A673 (cell line): ENCODE data around the gene MKI67. TPM values are rescaled to one million over a fixed set of nuclear protein-coding genes. Genes with fewer than 3 reads are reported as not detected.

Experiments
- BruUV-seq: library from RNA; stranded (reverse); fragments of 400-500 nt; replicated peaks from 2 replicates; lab custom pipeline; 2021; lab: Mats Ljungman, UMichigan
- CTCF ChIA-PET: fragments of 300-600 bp; sonication (Branson Sonifier 250); formaldehyde crosslinking; loops from one replicate; lab custom pipeline; 2022; ENCODE audit warnings: antibody characterized with exemption; lab: Charles Lee
- POLR2A ChIA-PET: fragments of 300-600 bp; sonication (Branson Sonifier 250); formaldehyde crosslinking; loops from one replicate; lab custom pipeline; 2022; ENCODE audit warnings: antibody characterized with exemption; ENCODE audit not compliant: low non-redundant PET; lab: Charles Lee
- DNase-seq: peaks from one replicate; pipeline ENCODE4 v3.0.0-alpha.2; 2015; ENCODE audit warnings: low spot score
- H3K27ac ChIP-seq: fragments of 200-600 bp; sonication (generic); 2 replicates; pipeline ENCODE4 v1.5.1; 2016; ENCODE audit warnings: mixed run types, low read depth, mild to moderate bottlenecking, mixed read lengths, antibody characterized with exemption, low read length; ENCODE audit not compliant: poor library complexity, severe bottlenecking
- H3K27me3 ChIP-seq: fragments of 200-600 bp; sonication (generic); replicated peaks from 2 replicates; pipeline ENCODE4 v1.6.1; 2017; ENCODE audit warnings: mixed run types, low read depth, mild to moderate bottlenecking, mixed read lengths, antibody characterized with exemption, low read length; ENCODE audit not compliant: insufficient read depth, poor library complexity
- H3K36me3 ChIP-seq: fragments of 200-600 bp; sonication (generic); 2 replicates; pipeline ENCODE4 v1.6.1; 2016; ENCODE audit warnings: mixed run types, mild to moderate bottlenecking, mixed read lengths, antibody characterized with exemption, low read length; ENCODE audit not compliant: insufficient read depth, poor library complexity, severe bottlenecking
- H3K4me1 ChIP-seq: fragments of 200-600 bp; sonication (generic); 2 replicates; pipeline ENCODE4 v1.6.1; 2017; ENCODE audit warnings: mixed run types, mild to moderate bottlenecking, mixed read lengths, antibody characterized with exemption, low read length; ENCODE audit not compliant: insufficient read depth, poor library complexity, severe bottlenecking
- H3K4me3 ChIP-seq: fragments of 200-600 bp; sonication (generic); 2 replicates; pipeline ENCODE4 v1.5.1; 2016; ENCODE audit warnings: low read depth, mixed run types, mild to moderate bottlenecking, mixed read lengths, low read length; ENCODE audit not compliant: poor library complexity, severe bottlenecking
- H3K9me3 ChIP-seq: fragments of 200-600 bp; sonication (generic); 2 replicates; pipeline ENCODE4 v1.6.1; 2016; ENCODE audit warnings: mixed run types, low read depth, mild to moderate bottlenecking, mixed read lengths, antibody characterized with exemption, low read length; ENCODE audit not compliant: poor library complexity, severe bottlenecking
- CTCF ChIP-seq: fragments of 300-800, 200-600 bp; sonication (generic); conservative IDR thresholded peaks from 2 replicates; pipeline ENCODE4 v1.5.1; 2017; ENCODE audit warnings: low read depth, mild to moderate bottlenecking, antibody characterized with exemption, low read length, moderate library complexity, mixed read lengths
- EZH2 ChIP-seq: fragments of 200-600 bp; sonication (generic); IDR thresholded peaks from 2 replicates; pipeline ENCODE4 v1.6.1; 2017; ENCODE audit warnings: borderline replicate concordance, low read depth, mild to moderate bottlenecking, mixed read lengths, antibody characterized with exemption, low read length; ENCODE audit not compliant: poor library complexity, severe bottlenecking
- intact Hi-C: fragments of 100-400 bp; cut with micrococcal nuclease; formaldehyde crosslinking; loops from one replicate; pipeline ENCODE4 v1.10.0; 2022; ENCODE audit not compliant: unreplicated experiment
- total RNA-seq: library from RNA; stranded (reverse); gene quantifications from 2 replicates; pipeline ENCODE4 v1.2.3, GENCODE V29; 2021

The MKI67 gene
- total RNA-seq, 1 experiment from 2014 or later = 249 TPM

- CTCF ChIA-PET = no interaction called here
- Histone ChIP-seq H3K4me1 (no peaks in the 10 kb centered on the region), H3K27me3 (no peaks in the 10 kb centered on the region), H3K4me3 (no peak overlapping the region), H3K9me3 (no peaks in the 10 kb centered on the region), H3K27ac (no peak overlapping the region), H3K36me3 (peaks cover 100% of the 10 kb centered on the region)
- BruUV-seq = no TSS peak
- intact Hi-C loops = no loop called here
- POLR2A ChIA-PET = no interaction called here
- TF ChIP-seq EZH2 (no peak), CTCF (no peak)
- no peak for DNase-seq
These were observed 16.5 kb downstream of the MKI67 start for GRCh38 chr10:128109707-128110106.

DNA sequence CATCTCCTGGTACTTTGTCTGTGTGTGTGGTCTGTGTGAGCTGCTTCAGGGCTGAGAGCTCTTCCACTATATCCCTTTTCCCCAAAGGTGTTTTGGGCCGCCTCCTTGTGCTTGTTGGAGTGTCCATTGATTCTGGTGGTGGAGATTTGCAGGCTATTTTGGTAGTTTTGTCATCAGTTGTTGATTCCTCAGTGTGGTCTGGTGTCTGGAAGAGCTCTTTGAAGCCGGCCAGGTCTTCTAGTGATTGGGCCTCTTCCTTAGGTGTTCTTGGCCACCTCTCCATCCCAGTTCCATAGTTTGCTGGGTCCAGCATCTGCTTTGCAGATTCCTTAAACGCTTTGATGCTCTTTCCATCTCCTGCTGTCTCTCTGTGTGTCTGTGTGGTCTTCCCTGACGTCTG, 20.8 kb downstream of the MKI67 start:
- CTCF ChIA-PET = no interaction called here
- POLR2A ChIA-PET = no interaction called here
- H3K27me3 ChIP-seq = no peaks in the 10 kb centered on the region
- no peak overlapping the region for H3K27ac ChIP-seq
- H3K9me3 ChIP-seq = no peaks in the 10 kb centered on the region
- intact Hi-C loops = no loop called here
- H3K4me3 ChIP-seq = no peak overlapping the region
- H3K36me3 ChIP-seq = peaks cover 100% of the 10 kb centered on the region
- no peak for TF ChIP-seq EZH2
- TF ChIP-seq CTCF = no peak
- BruUV-seq = no TSS peak
- DNase-seq = no peak
- no peaks in the 10 kb centered on the region for H3K4me1 ChIP-seq

DNA sequence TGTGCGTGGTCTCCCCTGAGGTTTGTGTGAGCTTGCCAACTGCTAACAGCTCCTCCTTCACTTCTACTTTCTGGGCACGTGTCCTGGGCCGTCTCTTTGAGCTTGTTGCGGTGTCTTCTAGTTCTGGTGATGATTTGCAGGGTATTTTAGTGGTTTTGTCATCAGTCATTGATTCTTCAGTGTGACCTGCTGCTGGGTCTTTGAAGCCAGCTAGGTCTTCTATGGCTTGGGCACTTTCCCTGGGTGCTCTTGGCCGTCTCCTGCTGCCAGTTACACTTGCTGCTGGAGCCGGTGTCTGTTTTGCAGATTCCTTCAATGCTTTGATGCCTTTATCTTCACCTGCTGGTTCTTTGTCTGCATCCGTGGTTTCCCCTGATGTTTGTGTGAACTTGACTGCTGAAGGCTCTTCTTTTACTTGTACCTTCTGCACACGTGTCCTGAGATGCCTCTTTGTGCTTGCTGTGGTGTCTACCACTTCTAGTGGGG, 23.0 kb downstream of the MKI67 start:
- BruUV-seq = no TSS peak
- H3K36me3 ChIP-seq = peaks cover 100% of the 10 kb centered on the region
- no peaks in the 10 kb centered on the region for H3K4me1 ChIP-seq
- CTCF ChIA-PET = no interaction called here
- H3K4me3 ChIP-seq = no peak overlapping the region
- no peaks in the 10 kb centered on the region for H3K9me3 ChIP-seq
- no peak for TF ChIP-seq CTCF
- TF ChIP-seq EZH2 = no peak
- intact Hi-C loops = no loop called here
- no peak for DNase-seq
- no peak overlapping the region for H3K27ac ChIP-seq
- no peaks in the 10 kb centered on the region for H3K27me3 ChIP-seq
- POLR2A ChIA-PET = no interaction called here
